HS-27A (cell line): ENCODE data around the gene DCBLD2.

Source experiments
- DNase-seq: peaks from one replicate; pipeline ENCODE4 v3.0.0-alpha.2; 2012; ENCODE audit warnings: low read depth, missing footprints

Gene DCBLD2, protein sequence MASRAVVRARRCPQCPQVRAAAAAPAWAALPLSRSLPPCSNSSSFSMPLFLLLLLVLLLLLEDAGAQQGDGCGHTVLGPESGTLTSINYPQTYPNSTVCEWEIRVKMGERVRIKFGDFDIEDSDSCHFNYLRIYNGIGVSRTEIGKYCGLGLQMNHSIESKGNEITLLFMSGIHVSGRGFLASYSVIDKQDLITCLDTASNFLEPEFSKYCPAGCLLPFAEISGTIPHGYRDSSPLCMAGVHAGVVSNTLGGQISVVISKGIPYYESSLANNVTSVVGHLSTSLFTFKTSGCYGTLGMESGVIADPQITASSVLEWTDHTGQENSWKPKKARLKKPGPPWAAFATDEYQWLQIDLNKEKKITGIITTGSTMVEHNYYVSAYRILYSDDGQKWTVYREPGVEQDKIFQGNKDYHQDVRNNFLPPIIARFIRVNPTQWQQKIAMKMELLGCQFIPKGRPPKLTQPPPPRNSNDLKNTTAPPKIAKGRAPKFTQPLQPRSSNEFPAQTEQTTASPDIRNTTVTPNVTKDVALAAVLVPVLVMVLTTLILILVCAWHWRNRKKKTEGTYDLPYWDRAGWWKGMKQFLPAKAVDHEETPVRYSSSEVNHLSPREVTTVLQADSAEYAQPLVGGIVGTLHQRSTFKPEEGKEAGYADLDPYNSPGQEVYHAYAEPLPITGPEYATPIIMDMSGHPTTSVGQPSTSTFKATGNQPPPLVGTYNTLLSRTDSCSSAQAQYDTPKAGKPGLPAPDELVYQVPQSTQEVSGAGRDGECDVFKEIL

DNA sequence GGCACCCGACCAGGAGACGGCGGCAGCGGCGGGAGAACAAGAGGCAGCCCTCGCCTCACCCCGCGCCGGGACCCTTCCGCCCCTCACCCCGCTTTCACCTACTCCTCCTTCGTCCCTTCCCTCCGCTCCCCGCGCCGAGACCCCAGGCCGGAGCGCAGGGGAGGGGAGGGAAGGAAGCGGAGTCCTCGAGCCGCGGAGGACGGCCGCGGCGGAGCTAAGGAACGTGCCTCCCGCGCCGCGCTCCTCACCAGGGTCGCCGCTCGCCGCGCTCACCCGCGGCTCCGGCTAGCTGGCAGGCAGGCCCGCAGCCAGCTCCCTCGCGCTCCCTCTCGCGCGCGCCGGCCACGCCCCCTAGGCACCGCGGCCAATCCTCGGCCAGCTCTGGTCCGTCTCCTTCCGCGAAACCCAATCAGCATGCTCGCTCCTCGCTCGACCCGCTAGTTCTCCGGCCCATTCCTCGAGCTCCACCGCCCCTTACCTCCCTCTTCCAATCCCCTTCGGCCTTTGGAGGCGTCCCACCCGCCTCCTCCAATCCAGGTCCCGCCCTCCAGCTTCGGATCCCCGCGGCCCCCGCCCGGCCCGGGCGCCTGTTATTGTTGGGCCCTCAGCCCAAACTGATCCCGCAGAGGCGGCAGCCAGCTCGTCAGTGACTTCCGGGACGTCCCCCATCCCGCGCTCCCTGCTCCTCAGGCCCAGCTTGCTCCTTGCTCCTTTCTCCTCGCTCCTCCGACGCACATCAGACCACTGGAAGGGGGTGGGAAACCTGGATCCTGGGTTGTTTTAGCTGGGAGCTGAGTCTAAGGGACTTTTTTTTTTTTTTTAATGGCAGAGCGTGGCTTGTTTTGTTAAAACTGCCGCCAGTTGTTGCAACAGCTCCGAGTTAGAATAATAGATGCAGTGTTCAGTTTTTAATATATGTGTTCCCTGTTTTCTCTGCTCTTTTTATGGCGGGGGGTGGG is at the start of gene DCBLD2:
TSS of gene DCBLD2 (minus strand) at position 304 of the 959 bp plus-strand sequence. CDS start 369 bp downstream, outside the sequence.
- peak; percentile 99 for DNase-seq

DNA sequence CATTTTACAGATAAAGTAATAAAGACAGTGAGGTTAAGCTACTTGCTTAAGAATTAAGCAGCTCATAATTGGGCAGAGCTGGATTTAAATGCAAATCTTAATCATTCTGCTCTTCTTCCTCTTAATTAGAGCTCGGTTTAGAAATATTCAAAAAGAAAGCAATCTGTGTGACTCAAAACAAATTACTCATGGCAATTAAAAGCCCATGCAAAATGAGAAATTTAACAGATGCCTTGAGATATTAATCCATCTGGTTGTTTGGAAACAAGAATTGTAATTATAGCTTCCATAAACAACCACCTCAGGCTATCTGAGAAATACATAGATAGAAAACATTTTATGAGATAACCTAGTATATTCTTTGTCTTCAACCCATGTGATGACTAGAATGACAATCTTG is 44.2 kb upstream of the DCBLD2 start:
- DNase-seq, result no peak

DNA sequence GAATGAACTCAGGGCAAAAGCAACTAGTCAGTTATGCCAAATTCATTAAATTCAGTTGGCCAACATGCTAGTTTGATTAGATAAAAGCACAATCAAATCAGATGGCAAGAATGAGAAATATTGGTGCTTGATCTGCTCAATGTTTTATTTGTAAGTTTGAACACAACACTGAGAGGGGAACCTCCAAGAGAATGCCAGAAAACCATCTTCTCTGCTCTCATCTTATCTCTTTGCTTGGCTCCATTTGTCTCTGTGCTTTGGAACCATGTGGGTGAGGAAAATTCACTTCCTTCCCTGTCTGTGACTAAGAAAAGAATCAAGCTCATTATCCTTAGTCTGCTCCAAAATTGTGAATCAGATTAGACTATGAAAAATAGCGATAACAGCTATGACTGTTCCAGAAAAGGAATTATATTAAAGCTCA is 43.6 kb upstream of the DCBLD2 start:
- DNase-seq, result no peak

DNA sequence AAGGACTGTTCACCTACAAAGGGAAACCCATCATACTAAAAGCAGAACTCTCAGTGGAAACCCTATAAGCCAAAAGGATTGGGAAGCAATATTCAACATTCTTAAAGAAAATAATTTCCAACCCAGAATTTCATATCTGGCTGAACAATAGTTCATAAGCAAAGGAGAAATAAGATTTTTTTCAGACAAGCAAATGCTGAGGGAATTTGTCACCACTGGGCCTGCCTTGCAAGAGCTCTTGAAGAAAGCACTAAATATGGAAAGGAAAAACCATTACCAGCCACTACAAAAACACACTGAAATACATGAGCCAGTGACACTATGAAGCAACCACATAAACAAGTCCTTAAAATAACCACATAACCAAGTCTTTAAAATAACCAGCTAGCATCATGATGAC is 28.9 kb upstream of the DCBLD2 start:
- DNase-seq, result no peak

DNA sequence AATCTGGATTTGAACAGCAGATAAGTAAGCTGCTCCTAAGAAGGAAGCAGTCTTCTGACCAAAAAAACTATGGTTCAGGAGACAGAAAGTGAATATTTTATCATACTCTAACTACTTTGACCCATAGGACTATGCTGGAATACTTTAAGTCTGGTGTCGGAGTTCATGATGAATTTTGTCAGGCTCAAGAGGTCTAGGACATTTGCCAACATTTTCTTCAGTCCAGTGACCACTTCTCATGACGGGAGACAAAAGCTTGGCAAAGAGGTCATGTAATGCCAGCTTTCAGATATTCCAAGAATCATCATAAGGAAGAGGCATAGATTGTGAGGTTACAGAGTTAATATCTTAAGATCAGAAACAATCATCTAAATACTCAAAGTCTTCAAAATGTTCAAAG is 20.5 kb upstream of the DCBLD2 start:
- DNase-seq, result no peak

DNA sequence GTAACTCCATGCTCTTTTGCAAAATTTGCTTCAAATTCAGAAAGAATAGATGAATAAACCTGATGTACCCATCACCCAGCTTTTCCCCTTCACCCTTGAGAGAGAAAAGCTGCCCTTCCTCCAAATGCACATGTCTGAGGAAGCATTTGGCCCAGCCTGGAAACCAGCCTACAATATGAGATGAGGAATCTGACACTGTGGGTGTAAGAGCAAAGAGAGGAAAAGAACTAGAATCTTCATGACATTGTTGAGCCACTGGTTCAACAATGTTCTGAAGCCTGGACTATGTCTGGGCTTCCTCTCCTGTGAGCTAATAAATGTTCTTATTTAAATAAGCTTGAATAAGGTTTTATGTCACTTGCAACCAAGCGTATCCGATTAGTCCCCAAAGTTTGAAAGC is 18.7 kb upstream of the DCBLD2 start:
- DNase-seq, result no peak

DNA sequence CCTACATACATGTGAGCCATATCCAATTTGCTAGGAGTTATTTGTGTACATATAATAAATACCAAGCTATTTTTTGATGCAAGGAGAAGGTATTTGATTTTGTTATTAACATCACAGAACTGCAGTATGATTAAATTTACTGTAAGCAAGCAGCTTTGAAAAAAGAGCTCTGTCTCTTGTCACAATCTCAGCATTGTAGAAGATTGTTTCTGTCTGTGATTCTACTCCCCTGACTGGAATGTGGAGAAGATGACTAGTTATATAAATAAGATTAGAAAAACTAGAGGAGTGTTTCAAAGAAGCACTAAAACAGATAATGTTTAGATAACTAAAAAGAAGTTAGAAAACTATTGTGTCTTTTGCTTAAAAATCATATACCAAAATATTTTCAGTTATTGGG is 17.1 kb upstream of the DCBLD2 start:
- DNase-seq, result no peak

DNA sequence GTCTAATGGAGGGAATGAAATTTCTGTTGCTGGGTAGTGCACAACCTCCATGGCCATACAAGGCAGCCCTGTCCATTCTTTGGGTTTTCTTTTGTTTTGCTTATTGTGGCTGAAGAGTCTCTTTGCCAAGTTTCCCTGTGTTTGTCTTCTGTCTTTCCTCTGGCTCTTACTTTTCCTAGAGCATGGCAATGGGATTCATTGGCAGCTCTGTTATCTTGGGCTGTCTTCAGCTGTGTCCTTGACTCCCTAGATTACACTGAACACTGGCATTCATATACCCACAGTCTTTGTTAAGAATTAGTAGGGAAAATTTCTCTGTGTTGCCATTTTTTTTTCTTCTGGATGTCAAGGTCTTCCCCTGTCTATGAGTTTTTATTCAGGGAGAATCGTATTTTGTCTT is 16.1 kb upstream of the DCBLD2 start:
- DNase-seq, result no peak

DNA sequence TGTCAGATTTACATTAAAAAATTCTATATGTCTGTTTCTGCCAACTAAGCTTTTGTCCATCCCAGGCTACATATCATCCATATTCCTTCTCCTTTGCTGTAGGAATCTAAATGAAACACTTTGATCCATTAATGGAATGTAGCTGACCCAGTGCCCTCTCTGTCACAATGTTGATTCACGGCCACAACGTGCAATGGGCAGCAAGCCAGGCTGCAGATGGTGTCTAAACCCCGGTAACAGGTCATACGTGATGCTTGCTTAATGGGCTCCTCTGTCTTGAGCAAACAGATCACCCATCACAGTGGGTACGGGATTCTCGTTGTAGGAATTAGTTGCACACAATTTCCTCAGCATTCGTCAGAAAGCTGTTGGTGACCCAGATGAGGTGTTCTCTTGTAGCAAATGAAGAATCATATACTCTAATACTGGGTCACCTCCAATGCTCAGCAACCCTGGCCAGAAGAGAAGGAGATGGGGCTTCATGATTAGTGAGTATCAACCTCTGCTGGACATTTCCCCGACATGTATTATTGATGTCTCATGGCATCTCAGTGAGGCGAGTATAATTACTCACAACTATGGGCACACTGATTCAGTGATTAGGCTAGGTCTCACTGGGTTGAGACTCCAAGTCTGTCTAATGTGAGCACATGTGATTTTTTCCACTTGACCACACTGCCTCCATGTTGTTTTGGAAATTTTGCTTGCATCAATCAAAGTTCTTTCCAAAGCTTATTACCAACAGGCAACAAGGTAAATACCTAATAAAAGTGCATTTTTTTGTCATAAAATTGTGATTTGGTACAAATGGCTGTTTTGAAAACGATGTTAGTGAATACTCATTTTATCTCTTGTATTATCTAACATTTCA is 12.9 kb upstream of the DCBLD2 start:
- DNase-seq, result no peak

DNA sequence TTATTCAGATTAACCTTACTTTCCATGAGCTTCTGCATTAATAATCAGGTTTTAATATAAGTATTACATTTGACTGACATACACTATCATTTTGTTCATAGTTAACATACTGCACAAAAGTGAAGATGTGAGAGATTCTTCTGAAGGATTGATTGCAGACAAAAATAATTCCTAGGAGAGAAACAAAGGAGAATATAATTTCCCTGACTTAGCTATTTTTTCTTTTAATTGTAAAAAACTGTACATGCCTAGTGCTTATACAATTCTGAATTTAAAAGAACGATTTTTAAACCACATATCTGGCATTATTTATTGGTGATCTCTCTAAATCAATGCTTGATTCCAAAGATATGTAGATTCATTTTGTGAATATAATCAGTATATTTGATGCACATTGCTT is 11.0 kb upstream of the DCBLD2 start:
- DNase-seq, result no peak

DNA sequence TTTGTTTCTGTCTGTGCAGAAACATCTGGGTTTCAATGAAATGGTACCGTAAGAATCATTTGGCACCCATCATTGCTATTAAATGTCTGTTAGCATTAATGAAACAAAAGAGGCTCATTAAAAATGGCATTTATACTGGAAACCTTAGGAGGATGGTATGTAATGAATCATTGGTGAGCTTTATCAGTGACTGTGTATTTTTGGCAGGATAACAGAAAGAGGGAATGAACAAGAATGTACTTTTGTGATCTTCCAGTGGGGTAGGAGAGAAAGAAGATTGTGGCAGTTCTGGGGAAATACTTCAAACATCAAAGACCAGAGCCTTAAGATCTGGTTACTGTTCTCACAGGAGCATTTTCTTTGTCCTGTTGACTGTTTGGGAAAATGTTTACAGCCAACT is 4.7 kb upstream of the DCBLD2 start:
- DNase-seq, result peak; percentile 74

DNA sequence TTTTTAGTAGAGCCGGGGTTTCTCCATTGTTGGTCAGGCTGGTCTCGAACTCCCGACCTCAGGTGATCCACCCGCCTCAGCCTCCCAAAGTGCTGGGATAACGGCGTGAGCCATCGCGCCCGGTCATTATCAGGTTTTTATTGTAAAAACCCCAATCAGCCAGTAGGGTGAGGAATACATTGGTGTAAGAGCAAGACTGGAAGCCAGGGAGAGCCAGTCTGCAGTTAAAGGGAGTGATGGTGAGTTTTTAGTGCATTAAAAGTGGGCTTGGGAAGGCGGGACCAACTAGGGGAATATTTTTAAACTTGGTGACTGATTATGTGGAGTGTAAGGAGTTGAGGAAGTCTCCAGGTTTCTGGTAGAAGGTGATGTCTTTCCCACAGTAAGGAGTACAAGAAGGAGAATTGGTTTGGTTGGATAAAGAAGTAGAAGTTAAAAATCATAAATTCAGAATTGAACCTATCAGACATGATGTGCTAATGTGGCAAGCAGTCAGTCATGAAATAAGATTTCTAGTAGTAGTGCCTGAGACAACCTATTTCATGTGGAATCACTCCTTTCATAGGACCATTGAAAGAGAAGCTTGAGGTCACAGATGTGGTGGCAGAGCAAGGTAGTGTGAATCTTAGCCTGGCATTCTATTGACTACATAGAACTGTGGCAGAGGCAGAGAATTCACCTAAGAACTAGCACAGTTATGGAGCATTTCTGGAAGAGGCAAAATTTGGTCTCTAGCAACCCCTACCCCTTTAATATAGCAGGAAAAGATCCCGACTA is 2.4 kb upstream of the DCBLD2 start:
- DNase-seq, result no peak

DNA sequence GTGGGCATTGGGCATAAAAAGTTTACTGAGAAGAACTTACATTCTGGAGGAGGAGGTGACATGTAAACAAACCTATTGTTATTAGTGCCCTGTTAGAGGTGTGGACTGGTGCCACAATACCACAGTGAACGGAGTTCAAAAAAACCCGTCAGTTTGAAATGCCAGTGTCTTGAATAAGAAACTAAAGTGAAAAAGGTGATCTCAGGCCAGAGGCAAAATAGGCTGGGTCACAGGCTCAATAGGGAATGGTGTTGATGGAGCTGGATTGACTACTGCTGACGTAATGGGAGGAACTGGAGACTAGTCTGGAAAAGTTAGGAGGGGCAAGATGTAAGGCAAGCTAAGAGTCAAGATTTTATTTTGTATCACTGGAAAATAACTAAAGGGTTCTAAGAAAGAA is 1.6 kb upstream of the DCBLD2 start:
- no peak for DNase-seq

DNA sequence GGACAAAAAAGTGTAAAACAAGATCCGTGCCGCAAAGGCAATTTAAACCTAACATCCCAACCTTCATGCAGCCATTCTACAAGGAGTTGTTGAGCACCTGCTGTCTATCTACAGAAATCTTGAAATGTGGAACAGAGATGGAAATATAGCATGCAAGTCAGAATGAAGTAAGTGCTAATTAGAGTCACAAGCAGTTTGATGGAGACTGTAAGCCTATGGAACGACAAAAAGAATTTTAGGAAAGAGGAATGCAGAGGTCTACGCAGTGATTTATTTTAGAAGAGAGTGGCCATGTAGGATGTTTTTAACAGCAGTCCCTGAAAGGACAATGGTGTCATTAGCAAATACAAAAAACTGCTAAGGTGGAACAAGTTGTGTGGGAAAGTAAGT is 851 bp upstream of the DCBLD2 start:
- no peak for DNase-seq

DNA sequence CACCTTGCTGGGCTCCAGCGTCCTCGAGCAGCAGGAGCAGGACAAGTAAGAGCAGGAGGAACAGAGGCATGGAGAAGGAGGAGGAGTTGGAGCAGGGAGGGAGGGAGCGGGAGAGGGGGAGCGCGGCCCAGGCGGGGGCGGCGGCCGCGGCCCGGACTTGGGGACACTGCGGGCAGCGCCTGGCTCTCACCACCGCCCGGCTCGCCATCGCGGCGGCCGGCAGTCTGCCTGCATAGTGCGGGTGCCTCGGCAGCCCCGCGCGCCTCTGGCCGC is 440 bp downstream of the DCBLD2 start:
- DNase-seq, result no peak

DNA sequence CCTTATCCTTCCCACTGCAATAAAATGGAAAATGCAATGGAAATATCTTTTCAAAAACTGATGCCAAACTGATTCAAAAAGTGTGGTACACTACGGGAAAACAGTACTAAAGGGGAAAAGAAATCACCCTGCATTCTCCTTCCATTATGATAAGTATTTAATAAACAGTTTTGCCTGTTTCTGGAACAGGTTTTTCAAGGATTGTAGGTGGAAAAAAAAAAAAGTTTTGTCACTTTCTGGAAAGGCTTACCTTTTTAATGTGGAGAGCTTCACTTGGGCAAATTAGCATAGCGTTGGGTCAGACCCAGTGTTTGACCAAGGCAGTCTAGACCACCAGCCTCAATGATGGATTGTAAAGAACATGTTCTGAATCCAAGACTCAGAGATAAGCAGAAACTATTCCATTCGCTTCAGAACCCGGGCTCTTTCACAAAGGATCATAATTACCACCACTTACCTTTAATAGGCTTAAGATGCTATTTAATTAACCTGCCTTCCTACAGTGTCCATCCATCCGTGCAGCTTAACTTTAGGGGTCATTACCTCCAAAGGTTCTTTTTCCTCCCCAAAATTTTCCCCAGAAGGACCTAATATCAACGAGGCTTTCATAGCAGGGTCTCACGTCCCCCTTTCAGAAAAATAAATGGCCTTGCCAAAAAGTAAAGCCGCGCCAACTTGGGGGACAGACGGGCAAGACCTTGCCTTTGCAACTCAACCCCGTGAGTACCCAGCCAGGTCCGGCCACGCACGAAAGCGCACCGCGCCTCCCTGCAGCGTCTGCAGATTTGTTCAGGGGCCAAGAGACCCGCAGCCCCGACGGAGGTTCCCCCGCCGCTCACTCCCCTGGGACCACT is 1.0 kb downstream of the DCBLD2 start:
- DNase-seq, result no peak

DNA sequence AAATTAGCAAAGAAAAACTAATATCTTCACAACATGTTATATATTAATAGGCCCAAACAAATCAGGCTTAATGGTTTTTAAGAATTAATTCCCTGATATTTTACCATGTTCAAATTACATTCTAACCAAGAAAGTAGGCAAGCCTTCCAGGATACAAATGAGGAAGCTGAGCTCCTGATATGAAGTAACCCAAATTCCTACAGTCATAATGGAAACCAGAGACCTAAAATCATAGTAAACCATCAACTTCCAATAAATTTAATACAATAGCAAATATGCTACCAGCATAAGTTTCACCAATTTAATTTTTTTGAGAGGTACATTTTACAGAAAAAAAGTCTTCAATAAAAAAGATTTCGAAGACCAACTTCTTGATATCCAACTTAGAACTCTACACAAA is 3.8 kb downstream of the DCBLD2 start:
- no peak for DNase-seq

DNA sequence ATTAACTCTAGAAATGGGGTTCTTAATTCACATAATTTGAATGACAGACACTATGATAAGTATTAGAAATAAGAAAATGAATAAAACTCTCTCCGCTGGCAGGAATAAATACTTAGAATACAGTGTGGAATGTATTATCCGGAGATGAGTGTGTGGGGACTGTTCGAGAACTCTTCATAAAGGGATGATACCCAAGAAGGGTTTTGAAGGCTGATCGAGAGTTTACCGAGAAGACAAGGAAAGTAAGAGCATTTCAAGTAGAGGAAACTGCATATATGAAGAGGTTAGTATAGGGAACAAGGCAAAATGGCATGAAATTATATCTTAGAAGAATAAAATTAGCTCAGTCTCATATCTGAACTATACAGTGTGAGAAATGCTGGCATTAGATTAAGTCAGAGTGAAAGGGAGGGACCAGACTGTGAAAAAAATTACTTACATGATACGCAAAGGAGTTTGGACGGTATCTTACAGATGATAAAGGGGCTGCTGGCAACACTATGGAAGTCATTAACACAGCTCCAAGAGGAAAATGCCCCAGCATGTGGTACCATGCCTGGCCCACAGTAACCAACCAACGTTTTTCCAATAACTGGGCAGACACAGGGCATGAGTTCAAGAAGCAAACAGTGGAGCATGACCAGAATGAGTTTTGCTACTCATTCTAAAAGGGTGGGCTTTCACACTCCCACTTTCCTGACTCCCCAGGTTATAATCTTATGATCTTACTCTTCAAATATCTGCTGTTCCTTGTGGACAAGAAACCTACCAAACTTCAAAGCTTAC is 6.5 kb downstream of the DCBLD2 start:
- DNase-seq, result no peak

DNA sequence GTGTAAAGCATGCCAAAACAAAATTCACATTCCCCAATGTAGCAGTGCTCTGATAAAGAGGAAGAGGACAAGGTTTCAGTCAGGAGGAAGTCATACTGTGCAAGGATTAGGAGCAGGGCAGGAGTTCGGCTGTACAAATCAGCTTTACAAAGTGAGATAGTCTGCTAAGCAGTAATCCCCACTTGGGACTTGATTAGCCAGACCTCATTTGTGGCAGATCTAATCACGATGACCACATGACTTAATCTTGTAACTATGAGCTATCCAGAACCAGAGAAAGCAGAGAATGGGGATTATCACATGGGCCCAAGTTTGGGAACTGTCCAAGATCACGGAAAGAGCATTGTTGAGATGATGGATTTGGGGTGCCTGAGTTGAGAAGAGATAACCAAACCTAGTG is 7.8 kb downstream of the DCBLD2 start:
- no peak for DNase-seq
